Stimulated activated naive CD8-positive, alpha-beta T cell treated with anti-CD3 and anti-CD28 coated beads, Interleukin-15, Interleukin-2, amounts not matched to agents 100 ng/mL and 50 ng/mL, for 24 hours (primary cell): ENCODE data around the gene NHP2.

Experiments used
- H3K27ac Mint-ChIP-seq: one replicate; pipeline ENCODE4 v1.8.0; 2021; ENCODE audit warnings: mild to moderate bottlenecking, mixed read lengths
- H3K27me3 Mint-ChIP-seq: one replicate; pipeline ENCODE4 v1.8.0; 2021; ENCODE audit warnings: mixed read lengths
- H3K36me3 Mint-ChIP-seq: one replicate; pipeline ENCODE4 v1.8.0; 2021; ENCODE audit warnings: low read depth, mixed read lengths
- H3K4me1 Mint-ChIP-seq: one replicate; pipeline ENCODE4 v1.8.0; 2021; ENCODE audit warnings: low read depth, mixed read lengths
- H3K4me3 Mint-ChIP-seq: one replicate; pipeline ENCODE4 v1.8.0; 2021; ENCODE audit warnings: mild to moderate bottlenecking, mixed read lengths
- H3K9me3 Mint-ChIP-seq: one replicate; pipeline ENCODE4 v1.8.0; 2021; ENCODE audit warnings: mixed read lengths

The NHP2 gene

GRCh38 chr5:178104492-178104891, 49.2 kb downstream of the NHP2 start:
- peak overlapping the region; percentile 74 for H3K27ac Mint-ChIP-seq
- no peaks in the 10 kb centered on the region for H3K9me3 Mint-ChIP-seq
- H3K27me3 Mint-ChIP-seq: no peaks in the 10 kb centered on the region
- no peak overlapping the region for H3K4me3 Mint-ChIP-seq
- H3K4me1 Mint-ChIP-seq: peaks cover 22% of the 10 kb centered on the region
- H3K36me3 Mint-ChIP-seq: no peaks in the 10 kb centered on the region

- no peaks in the 10 kb centered on the region for H3K36me3 Mint-ChIP-seq
- no peak overlapping the region for H3K27ac Mint-ChIP-seq
- H3K9me3 Mint-ChIP-seq: no peaks in the 10 kb centered on the region
- H3K4me3 Mint-ChIP-seq: no peak overlapping the region
- no peaks in the 10 kb centered on the region for H3K27me3 Mint-ChIP-seq
- H3K4me1 Mint-ChIP-seq: peaks cover 17% of the 10 kb centered on the region
Observed at GRCh38 chr5:178103612-178104011, 50.1 kb downstream of the NHP2 start.
